ENCODE data around the gene DDC.

DNA sequence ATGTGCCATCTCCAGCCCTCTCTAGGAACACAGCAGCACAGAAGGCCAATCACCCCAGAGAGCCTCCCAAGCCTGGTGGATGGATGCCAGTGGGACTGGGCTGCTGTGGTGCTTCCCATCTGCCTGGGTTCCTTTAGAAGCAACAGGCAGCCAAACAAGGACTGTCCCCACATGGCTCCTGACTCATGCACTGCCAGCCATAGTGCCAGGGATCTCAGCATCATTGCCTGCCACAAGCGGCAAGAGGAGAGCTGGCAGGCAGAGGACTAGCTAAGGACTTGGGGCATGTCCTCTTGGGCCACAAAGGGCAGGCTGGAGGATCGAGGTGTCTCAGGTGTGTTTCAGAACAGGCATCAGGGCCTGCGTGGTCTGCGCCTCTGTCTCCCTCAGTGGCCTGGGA lies 91.7 kb downstream of the DDC start:
- no peak for TF ChIP-seq POLR2A (IDR thresholded peaks at IDR 0.05)
- no peak for TF ChIP-seq CTCF (IDR thresholded peaks at IDR 0.05)
